ENCODE results near the gene ABHD10. TPM values are rescaled to one million over a fixed set of nuclear protein-coding genes. Genes with fewer than 3 reads are reported as not detected.

ABHD10 gene
- total RNA-seq, 1 donor from 2014 or later, result 82.9 TPM

DNA sequence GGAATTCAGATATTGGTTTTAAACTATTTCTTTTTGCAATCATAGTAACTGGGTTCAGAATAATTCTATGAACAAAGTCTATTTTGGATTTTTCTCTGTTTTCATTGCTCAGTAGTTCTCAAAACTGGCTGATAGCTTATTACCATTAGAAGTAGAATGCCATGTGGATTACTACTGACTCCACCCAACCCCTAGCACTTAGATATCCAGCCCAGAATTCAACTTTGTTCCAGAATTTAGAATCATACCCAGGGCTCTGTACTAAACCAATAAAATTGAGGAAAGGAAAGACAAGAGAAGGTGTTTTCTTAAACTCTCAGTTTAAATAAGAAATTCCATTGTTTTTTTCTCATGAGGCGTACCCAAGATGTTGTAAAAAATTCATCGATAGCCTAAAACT lies 39.0 kb upstream of the ABHD10 start:
- H3F3A ChIP-seq (ENCODE audit: low read depth), result no peaks in the 10 kb centered on the region
- H2AFZ ChIP-seq (replicated peaks), result no peak overlapping the region
- H3K9ac ChIP-seq, result no peak overlapping the region
- H3K27ac ChIP-seq, result no peak overlapping the region
- H3K9me3 ChIP-seq (ENCODE audit: low read depth), result no peaks in the 10 kb centered on the region
- no peaks in the 10 kb centered on the region for H3K79me2 ChIP-seq (ENCODE audit: low read depth)
- Mint-ChIP-seq H3K4me3 (no peak overlapping the region), H3K27me3 (ENCODE audit: insufficient read depth, low read depth) (no peaks in the 10 kb centered on the region), H3K36me3 (peaks cover 45% of the 10 kb centered on the region), H3K9me3 (no peaks in the 10 kb centered on the region), H3K4me1 (no peaks in the 10 kb centered on the region), H3K27ac (no peak overlapping the region)
- no peak for DNase-seq (ENCODE audit: low spot score)
- H3K36me3 ChIP-seq, result no peaks in the 10 kb centered on the region
- H3K4me1 ChIP-seq, result no peaks in the 10 kb centered on the region
- no peak overlapping the region for H3K4me2 ChIP-seq
- H3K27me3 ChIP-seq, result no peaks in the 10 kb centered on the region
- H3K4me3 ChIP-seq, result no peak overlapping the region
- H4K20me1 ChIP-seq (ENCODE audit: low read depth), result no peaks in the 10 kb centered on the region
- TF ChIP-seq, protein P1, sequence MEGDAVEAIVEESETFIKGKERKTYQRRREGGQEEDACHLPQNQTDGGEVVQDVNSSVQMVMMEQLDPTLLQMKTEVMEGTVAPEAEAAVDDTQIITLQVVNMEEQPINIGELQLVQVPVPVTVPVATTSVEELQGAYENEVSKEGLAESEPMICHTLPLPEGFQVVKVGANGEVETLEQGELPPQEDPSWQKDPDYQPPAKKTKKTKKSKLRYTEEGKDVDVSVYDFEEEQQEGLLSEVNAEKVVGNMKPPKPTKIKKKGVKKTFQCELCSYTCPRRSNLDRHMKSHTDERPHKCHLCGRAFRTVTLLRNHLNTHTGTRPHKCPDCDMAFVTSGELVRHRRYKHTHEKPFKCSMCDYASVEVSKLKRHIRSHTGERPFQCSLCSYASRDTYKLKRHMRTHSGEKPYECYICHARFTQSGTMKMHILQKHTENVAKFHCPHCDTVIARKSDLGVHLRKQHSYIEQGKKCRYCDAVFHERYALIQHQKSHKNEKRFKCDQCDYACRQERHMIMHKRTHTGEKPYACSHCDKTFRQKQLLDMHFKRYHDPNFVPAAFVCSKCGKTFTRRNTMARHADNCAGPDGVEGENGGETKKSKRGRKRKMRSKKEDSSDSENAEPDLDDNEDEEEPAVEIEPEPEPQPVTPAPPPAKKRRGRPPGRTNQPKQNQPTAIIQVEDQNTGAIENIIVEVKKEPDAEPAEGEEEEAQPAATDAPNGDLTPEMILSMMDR (IDR thresholded peaks at IDR 0.05), result no peak
- no peak for TF ChIP-seq EZH2phosphoT487 (IDR thresholded peaks at IDR 0.05)

DNA sequence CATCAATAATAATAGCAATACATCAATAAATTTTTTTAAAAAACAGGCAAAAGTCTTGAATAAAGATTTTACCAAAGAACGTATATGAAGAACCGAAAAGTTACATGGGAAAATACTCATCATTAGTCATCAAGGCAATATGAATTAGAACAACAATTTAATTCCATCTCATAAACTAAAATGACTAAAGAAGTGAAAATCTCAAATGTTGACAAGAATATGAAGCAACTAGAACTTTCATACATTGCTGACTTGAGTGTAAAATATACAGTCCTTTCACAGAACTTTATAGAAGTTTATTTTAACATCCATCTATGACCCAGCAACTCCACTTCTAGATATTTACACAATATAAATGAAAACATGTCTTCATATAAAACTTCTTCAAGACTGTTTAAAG lies 35.3 kb upstream of the ABHD10 start:
- Mint-ChIP-seq H3K36me3 (peaks cover 29% of the 10 kb centered on the region), H3K4me1 (peaks cover 19% of the 10 kb centered on the region), H3K27ac (no peak overlapping the region), H3K4me3 (no peak overlapping the region), H3K27me3 (ENCODE audit: insufficient read depth, low read depth) (no peaks in the 10 kb centered on the region), H3K9me3 (no peaks in the 10 kb centered on the region)
- Histone ChIP-seq H2AFZ (replicated peaks) (no peak overlapping the region), H3K27me3 (no peaks in the 10 kb centered on the region), H3K36me3 (no peaks in the 10 kb centered on the region), H3K79me2 (ENCODE audit: low read depth) (no peaks in the 10 kb centered on the region), H3K4me1 (no peaks in the 10 kb centered on the region), H3F3A (ENCODE audit: low read depth) (no peaks in the 10 kb centered on the region), H3K9ac (no peak overlapping the region), H3K4me2 (no peak overlapping the region), H3K27ac (no peak overlapping the region), H3K9me3 (ENCODE audit: low read depth) (no peaks in the 10 kb centered on the region), H4K20me1 (ENCODE audit: low read depth) (no peaks in the 10 kb centered on the region), H3K4me3 (no peak overlapping the region)
- DNase-seq (ENCODE audit: low spot score), result no peak
- TF ChIP-seq EZH2 (IDR thresholded peaks at IDR 0.05) (no peak), EZH2phosphoT487 (IDR thresholded peaks at IDR 0.05) (no peak)
- TF ChIP-seq, protein P1 (IDR thresholded peaks at IDR 0.05), result no peak

DNA sequence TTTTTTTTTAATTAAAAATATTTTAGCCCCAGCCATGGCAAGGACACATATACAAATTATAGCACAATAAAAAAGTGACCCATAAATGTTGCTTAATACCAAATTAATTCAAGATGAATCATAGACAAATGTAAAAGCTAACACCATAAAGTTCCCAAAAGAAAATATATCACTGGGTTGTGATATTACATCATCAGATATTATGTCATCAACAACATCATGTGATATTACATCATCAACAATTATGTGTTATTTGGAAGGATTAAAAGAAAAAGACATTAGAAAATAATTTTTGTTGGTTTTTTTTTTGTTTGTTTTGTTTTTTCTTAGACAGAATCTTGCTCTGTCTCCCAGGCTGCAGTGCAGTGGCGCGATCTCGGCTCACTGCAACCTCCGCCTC lies 34.5 kb upstream of the ABHD10 start:
- no peak overlapping the region for H3K27ac ChIP-seq
- Mint-ChIP-seq H3K9me3 (no peaks in the 10 kb centered on the region), H3K27me3 (ENCODE audit: insufficient read depth, low read depth) (no peaks in the 10 kb centered on the region), H3K27ac (no peak overlapping the region), H3K4me3 (no peak overlapping the region), H3K4me1 (peaks cover 24% of the 10 kb centered on the region), H3K36me3 (peaks cover 23% of the 10 kb centered on the region)
- no peaks in the 10 kb centered on the region for H4K20me1 ChIP-seq (ENCODE audit: low read depth)
- H3K27me3 ChIP-seq, result no peaks in the 10 kb centered on the region
- H3K79me2 ChIP-seq (ENCODE audit: low read depth), result no peaks in the 10 kb centered on the region
- no peaks in the 10 kb centered on the region for H3K36me3 ChIP-seq
- TF ChIP-seq, protein P1 (IDR thresholded peaks at IDR 0.05), result no peak
- TF ChIP-seq EZH2 (IDR thresholded peaks at IDR 0.05) (no peak), EZH2phosphoT487 (IDR thresholded peaks at IDR 0.05) (no peak)
- no peaks in the 10 kb centered on the region for H3K4me1 ChIP-seq
- no peaks in the 10 kb centered on the region for H3F3A ChIP-seq (ENCODE audit: low read depth)
- no peak overlapping the region for H3K4me2 ChIP-seq
- no peak overlapping the region for H3K9ac ChIP-seq
- no peak for DNase-seq (ENCODE audit: low spot score)
- no peaks in the 10 kb centered on the region for H3K9me3 ChIP-seq (ENCODE audit: low read depth)
- H3K4me3 ChIP-seq, result no peak overlapping the region
- no peak overlapping the region for H2AFZ ChIP-seq (replicated peaks)
